ENCODE measurements around the gene IDE. TPM values are rescaled to one million over a fixed set of nuclear protein-coding genes. Genes with fewer than 3 reads are reported as not detected.
"Not testable (repeated sequence)": the region's sequence is repeated elsewhere in the genome, so short reads cannot be mapped to it uniquely, and the experiment has no call there.

IDE gene
- polyA plus RNA-seq = 10 to 100 TPM in 2 of 3 donors, 1 to 10 TPM in 1; 8.3 to 18.2 (median 14.1) TPM

DNA sequence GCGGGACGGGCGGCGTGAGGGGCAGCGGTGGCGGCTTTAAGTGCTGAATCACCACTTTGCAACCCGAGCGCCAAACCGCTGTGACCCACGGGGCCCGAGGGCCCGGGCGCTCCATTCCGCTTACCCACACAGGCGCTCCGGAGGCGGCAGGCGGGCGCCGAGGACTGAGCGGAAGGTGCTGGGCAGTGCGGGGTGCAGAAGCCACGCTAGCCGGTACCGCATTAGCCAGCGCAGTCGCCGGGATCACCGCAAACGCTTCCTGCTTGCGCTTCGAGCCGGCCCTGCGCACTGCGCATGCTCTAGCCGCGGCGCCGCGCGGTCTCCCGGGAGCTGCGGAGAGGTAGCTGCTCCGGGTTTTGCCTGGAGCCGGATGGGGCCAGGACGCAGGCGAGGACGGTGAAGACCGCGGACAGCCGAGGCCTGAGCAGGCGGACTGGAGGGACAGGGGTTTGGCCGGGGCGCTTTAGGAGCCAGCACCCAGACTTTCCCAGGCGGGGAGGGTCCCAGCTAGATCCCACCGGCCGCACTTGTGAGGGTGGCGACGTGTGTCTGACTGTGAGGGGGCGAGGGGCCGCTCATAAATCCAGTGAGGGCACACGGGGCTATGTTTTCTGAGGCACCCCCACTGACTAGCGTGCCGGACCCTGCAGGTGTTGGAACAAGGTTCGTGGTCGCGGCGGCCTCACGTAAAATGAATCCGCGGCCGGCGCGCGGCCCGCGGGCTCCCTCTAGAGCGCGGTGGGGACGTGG is at the start of gene IDE:
IDE (minus strand) TSS at position 296 of the 750 bp plus-strand sequence; CDS start at position 222, 74 bp downstream.
- H3K4me1 Mint-ChIP-seq = peaks cover 27 to 38% of the 10 kb centered on the region in 2 donors
- peak; percentile 83 to 86 (median 86) for DNase-seq
- H3K4me3 Mint-ChIP-seq = peak within 1 kb of the TSS; percentile 88 to 92 (median 91)
- no peaks in the 10 kb centered on the region for H3K9me3 Mint-ChIP-seq
- peaks cover 0 to 6% (median 3%) of the 10 kb centered on the region in 3 donors for H3K36me3 Mint-ChIP-seq
- peaks cover 9 to 15% (median 9%) of the 10 kb centered on the region in 3 donors for H3K27me3 Mint-ChIP-seq (ENCODE audit: low read depth in 3 of 3)
- peak within 1 kb of the TSS; percentile 81 to 93 (median 88) for H3K27ac Mint-ChIP-seq

DNA sequence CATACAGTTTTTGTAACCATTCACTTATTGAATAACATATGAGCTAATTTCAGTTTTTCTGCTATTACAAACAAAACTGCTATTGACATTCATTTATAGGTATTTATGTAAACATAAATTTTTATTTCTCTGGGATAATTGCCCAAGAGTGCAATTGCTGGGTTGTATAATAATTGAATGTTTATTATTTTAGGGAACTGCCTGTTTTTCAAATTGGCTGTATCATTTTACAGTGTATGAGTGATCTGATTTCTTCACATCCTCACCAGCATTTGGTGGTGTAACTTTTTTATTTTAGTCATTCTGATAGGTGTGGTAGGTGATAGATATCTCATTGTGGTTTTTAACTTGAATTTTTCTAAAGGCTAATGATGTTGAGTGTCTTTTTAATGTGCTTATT is 45.5 kb upstream of the IDE start:
- DNase-seq = no peak
- H3K4me3 Mint-ChIP-seq = no peak overlapping the region
- peaks cover 0 to 1% (median 0%) of the 10 kb centered on the region in 3 donors for H3K27me3 Mint-ChIP-seq (ENCODE audit: low read depth in 3 of 3)
- peak overlapping the region in 1 of 6 donors; percentile 85 for H3K27ac Mint-ChIP-seq
- H3K9me3 Mint-ChIP-seq = no peaks in the 10 kb centered on the region
- H3K4me1 Mint-ChIP-seq = peaks cover 2 to 7% of the 10 kb centered on the region in 2 donors
- peaks cover 0 to 11% (median under 1%) of the 10 kb centered on the region in 3 donors for H3K36me3 Mint-ChIP-seq

DNA sequence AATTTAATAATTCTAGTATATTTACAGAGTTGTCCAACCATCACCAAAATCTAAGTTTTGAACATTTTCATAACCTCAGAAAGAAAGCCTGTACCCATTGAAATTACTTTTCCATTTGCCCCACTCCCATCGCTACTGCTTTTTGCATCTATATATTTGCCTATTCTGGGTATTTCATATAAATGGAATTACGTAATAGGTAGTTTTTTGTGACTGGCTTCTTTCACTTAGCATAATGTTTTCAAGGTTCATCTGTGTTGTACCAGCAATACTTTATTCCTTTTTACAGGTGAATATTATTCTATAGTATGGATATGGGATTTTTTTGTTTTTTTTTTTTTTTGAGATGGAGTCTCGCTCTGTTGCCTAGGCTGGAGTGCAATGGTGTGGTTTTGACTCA is 41.6 kb upstream of the IDE start:
- H3K4me3 Mint-ChIP-seq = no peak overlapping the region
- no peaks in the 10 kb centered on the region for H3K9me3 Mint-ChIP-seq
- no peaks in the 10 kb centered on the region for H3K27me3 Mint-ChIP-seq (ENCODE audit: low read depth in 3 of 3)
- H3K36me3 Mint-ChIP-seq = peaks cover 0 to 8% (median 4%) of the 10 kb centered on the region in 3 donors
- no peak for DNase-seq
- peaks cover 2 to 7% of the 10 kb centered on the region in 2 donors for H3K4me1 Mint-ChIP-seq
- H3K27ac Mint-ChIP-seq = peak overlapping the region in 1 of 6 donors; percentile 17

DNA sequence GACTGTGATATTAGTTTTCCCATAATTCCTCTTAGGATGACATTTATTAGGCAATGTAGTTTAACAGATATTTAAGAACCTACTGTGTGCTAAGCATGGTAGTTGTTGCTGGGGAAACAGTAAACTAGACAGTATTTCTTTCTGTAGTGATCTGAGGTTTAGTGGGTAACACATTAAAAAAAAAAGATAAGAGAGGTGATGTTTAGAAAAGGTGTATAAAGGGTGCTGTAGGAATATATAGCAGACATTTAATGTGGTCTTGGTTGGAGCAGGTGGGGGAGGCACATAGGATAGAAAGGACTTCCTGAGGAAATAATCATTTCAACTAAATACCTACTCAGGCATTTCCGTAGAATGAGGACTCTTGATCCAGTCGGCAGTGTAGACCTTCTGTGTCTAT is 30.9 kb upstream of the IDE start:
- Mint-ChIP-seq H3K4me1 (peaks cover 10 to 24% of the 10 kb centered on the region in 2 donors), H3K4me3 (no peak overlapping the region), H3K27ac (peak overlapping the region in 2 of 6 donors; percentile 8 to 75), H3K9me3 (no peaks in the 10 kb centered on the region), H3K27me3 (ENCODE audit: low read depth in 3 of 3) (peaks cover 0 to 2% (median 0%) of the 10 kb centered on the region in 3 donors), H3K36me3 (peaks cover 0 to 8% (median 6%) of the 10 kb centered on the region in 3 donors)
- no peak for DNase-seq

DNA sequence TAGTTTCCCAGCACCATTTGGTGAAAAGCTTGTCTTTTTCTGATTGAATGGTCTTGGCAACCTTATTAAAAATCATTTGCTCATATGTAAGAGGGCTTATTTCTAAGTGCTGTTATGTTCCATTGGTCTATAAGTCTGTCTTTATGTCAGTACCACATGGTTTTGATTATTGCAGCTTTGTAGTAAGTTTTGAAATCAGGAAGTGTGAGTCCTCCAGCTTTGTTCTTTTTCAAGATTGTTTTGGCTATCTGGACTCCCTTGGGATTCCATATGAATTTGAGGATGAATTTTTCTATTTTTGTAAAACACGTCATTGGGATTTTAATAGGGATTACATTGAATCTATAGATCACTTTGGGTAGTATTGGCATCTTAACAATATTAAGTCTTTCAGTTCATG is 24.4 kb upstream of the IDE start:
- H3K9me3 Mint-ChIP-seq = no peaks in the 10 kb centered on the region
- no peaks in the 10 kb centered on the region for H3K36me3 Mint-ChIP-seq
- peaks cover 0 to 2% (median 2%) of the 10 kb centered on the region in 3 donors for H3K27me3 Mint-ChIP-seq (ENCODE audit: low read depth in 3 of 3)
- no peak overlapping the region for H3K4me3 Mint-ChIP-seq
- no peak for DNase-seq
- H3K27ac Mint-ChIP-seq = no peak overlapping the region
- peaks cover 13 to 23% of the 10 kb centered on the region in 2 donors for H3K4me1 Mint-ChIP-seq

DNA sequence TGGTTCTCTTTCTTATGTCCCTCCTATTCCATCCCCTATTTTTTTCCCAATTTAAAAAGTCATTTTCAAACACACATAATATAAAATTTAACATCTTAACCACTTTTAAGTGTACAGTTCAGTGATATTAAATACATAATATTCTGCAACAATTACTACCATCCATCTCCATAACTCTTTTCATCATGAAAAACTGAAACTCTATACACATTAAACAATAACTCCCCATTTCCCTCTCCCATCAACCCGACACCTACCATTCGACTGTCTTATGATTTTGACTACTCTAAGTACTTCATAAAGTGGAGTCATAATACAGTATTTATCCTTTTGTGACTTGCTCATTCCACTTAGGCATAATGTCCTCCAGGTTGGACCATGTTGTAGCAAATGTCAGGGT is 21.6 kb upstream of the IDE start:
- Mint-ChIP-seq H3K9me3 (no peaks in the 10 kb centered on the region), H3K36me3 (no peaks in the 10 kb centered on the region), H3K27ac (no peak overlapping the region), H3K27me3 (ENCODE audit: low read depth in 3 of 3) (peaks cover 3 to 12% (median 9%) of the 10 kb centered on the region in 3 donors), H3K4me1 (peaks cover 31 to 41% of the 10 kb centered on the region in 2 donors), H3K4me3 (peak overlapping the region in 3 of 5 donors; percentile 5 to 22 (median 16))
- DNase-seq = no peak

DNA sequence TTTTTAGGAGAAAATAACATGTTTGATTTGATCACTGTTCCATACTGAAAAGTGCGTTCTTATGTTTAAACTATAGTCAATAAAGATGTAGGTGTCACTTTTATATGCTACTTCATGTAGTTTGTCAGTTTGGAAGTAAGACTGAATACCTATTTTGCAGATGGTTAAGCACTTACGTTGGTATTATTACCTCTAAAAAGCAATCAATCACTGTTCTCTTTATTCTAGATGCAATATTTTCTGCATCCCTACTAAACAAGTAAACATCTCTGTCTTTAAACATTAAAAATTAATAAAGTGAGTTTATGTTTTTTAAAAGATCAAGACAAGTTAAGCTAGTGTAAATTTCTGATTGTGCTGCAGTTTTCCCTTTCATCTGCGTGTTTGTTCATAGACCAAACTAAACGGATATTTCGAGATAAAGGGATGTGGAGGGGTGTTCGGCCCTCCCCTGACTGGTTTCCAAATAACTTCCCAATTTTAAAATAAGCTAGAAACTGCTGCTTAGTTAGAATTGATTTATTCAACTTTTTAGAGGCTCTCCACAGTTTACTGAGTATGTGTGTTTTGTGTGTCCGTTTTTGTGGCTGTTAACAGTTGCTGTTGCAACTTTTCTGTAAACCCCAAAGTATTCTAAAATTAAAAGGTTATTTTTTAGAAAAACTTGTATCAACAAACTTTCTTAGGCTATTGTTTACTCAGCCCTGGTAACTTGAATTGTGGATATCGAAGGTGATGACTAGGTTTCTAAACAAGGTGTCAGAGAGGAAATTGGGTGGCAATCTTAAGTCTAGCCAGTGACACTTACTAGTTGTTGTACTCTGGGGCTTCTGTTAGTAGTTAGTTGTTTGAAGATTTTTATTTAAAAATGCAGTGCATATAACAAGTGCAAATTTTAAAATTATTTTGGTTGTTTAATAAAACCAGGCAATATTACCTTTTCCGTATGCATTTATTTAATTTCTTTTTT is 20.0 kb upstream of the IDE start:
- Mint-ChIP-seq H3K27ac (peak overlapping the region; percentile 64 to 100 (median 81)), H3K27me3 (ENCODE audit: low read depth in 3 of 3) (peaks cover 3 to 12% (median 9%) of the 10 kb centered on the region in 3 donors), H3K4me1 (peaks cover 35 to 46% of the 10 kb centered on the region in 2 donors), H3K9me3 (no peaks in the 10 kb centered on the region), H3K4me3 (peak overlapping the region; percentile 90 to 100 (median 96)), H3K36me3 (no peaks in the 10 kb centered on the region)
- no peak for DNase-seq

DNA sequence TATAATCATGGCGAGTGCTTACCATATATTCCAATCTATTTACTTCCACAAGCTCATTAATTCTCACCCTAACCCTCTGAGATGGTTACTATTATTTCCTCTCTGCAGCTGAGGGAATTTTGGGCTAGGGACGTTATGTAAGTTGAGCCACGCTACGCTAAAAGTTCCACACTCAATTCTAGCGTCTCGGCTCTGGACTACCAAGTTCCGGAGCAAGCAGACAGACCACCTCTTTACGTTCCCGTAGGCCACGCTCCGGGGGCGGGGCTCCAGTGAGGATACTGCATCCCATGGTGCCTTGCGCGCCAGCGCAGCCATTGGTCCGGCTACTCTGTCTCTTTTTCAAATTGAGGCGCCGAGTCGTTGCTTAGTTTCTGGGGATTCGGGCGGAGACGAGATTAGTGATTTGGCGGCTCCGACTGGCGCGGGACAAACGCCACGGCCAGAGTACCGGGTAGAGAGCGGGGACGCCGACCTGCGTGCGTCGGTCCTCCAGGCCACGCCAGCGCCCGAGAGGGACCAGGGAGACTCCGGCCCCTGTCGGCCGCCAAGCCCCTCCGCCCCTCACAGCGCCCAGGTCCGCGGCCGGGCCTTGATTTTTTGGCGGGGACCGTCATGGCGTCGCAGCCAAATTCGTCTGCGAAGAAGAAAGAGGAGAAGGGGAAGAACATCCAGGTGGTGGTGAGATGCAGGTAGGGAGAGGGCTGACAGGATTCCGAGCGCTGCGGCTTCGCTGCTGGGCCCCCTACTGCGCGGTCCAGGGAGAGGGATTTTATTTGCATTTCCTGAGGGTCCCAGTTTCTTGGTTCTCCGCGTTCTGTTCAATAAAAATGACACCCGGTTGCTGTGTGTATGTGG is 19.1 kb upstream of the IDE start, which contains the start of gene KIF11:
KIF11 (plus strand) TSS at position 370 of the 858 bp plus-strand sequence; CDS start at position 616, 246 bp downstream.
- H3K4me1 Mint-ChIP-seq = peaks cover 35 to 46% of the 10 kb centered on the region in 2 donors
- H3K9me3 Mint-ChIP-seq = no peaks in the 10 kb centered on the region
- peak; percentile 93 to 95 (median 94) for DNase-seq
- peak within 1 kb of the TSS; percentile 90 to 100 (median 96) for H3K4me3 Mint-ChIP-seq
- peak within 1 kb of the TSS; percentile 98 to 100 (median 100) for H3K27ac Mint-ChIP-seq
- H3K27me3 Mint-ChIP-seq (ENCODE audit: low read depth in 3 of 3) = peaks cover 3 to 12% (median 9%) of the 10 kb centered on the region in 3 donors
- H3K36me3 Mint-ChIP-seq = no peaks in the 10 kb centered on the region

DNA sequence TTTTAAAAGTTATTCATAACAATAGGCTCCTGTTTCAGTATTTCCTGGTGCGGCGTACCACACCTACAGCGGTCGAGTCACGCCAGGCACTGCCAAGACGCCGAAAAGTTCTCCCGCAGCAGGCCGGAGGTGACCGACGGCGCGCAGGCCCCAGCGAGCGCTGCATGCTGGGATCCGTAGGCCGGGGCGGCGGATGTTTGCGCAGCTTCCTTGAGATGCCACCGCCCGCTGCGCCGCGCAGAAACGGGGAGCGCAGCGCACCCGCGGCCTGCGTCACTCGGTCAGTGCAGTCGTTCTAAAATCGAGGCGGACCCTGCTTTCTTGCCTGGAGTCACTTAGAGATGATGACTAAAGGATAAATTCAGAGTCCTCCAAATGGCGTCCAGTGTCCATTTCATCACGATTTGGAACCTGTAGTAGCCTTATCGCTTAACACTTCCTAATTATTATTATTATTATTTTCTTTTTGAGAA is 17.7 kb upstream of the IDE start:
- H3K9me3 Mint-ChIP-seq = no peaks in the 10 kb centered on the region
- H3K4me3 Mint-ChIP-seq = peak overlapping the region; percentile 90 to 100 (median 96)
- H3K4me1 Mint-ChIP-seq = peaks cover 35 to 46% of the 10 kb centered on the region in 2 donors
- H3K27me3 Mint-ChIP-seq (ENCODE audit: low read depth in 3 of 3) = peaks cover 3 to 12% (median 9%) of the 10 kb centered on the region in 3 donors
- peak overlapping the region; percentile 98 to 100 (median 100) for H3K27ac Mint-ChIP-seq
- DNase-seq = peak; percentile 90 to 92 (median 92)
- no peaks in the 10 kb centered on the region for H3K36me3 Mint-ChIP-seq

DNA sequence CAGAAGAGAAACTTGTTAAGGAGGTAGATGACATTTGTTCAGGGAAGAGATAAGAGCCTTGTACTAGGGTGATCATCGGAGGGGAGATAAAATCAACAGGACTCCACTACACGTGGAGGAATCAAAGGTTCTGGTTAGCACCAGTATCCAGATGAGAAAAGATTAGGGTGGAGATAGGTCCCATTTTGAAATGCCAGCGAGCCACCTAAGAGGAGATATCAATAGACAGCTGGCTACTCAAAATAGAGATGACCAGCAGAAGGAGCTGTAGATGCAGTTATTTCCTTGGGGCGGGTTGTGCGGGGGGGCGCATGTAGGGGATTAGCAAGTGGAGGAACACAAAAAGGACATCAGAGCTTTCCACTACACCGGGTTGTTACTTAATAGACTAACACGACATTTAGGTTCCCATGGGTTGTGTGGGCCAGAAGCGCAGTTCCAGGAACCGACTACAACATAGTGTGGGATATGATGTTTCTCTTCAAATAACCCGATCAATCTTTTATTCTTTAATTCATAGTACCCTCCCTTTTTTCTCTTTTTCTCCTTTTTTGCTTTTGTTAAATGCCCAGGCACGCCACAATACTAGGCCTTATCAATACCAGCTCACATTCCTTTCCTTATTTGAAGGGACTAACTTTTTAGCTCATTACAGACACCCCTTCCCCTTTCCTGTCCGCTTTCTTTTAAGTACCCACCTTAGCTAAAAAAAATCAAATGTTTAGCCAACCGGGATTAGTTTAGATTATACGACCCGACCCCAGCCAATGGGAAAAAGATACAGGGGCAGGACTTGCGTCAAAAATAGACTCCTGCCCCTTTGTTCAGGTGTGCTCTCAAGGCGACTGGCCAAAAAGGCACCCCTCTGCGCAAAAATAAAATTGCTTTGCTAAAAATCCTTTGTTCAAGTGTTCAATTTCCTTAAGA is 17.0 kb upstream of the IDE start:
- Mint-ChIP-seq H3K27ac (peak overlapping the region; percentile 98 to 100 (median 100)), H3K27me3 (ENCODE audit: low read depth in 3 of 3) (peaks cover 3 to 12% (median 9%) of the 10 kb centered on the region in 3 donors), H3K9me3 (no peaks in the 10 kb centered on the region), H3K4me1 (peaks cover 35 to 46% of the 10 kb centered on the region in 2 donors), H3K36me3 (no peaks in the 10 kb centered on the region), H3K4me3 (peak overlapping the region; percentile 90 to 100 (median 96))
- DNase-seq = peak; percentile 19 to 28 (median 19)

DNA sequence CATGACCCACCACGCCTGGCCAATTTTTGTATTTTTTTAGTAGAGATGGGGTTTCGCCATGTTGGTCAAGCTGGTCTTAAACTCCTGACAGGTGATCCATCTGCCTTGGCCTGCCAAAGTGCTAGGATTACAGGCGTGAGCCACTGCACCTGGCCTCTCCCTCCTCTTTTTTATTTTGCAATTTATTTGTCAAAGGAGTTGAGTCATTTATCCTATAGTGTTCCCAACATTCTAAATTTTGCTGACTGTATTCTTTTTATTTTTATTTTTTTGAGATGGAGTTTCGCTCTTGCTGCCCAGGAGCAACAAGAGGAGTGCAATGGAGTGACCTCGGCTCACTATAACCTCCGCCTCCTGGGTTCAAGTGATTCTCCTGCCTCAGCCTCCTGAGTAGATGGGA is 8.5 kb upstream of the IDE start:
- not testable (repeated sequence) for H3K9me3 Mint-ChIP-seq; H3K36me3 Mint-ChIP-seq; H3K27ac Mint-ChIP-seq; DNase-seq; H3K4me3 Mint-ChIP-seq; H3K27me3 Mint-ChIP-seq (ENCODE audit: low read depth in 3 of 3); H3K4me1 Mint-ChIP-seq

DNA sequence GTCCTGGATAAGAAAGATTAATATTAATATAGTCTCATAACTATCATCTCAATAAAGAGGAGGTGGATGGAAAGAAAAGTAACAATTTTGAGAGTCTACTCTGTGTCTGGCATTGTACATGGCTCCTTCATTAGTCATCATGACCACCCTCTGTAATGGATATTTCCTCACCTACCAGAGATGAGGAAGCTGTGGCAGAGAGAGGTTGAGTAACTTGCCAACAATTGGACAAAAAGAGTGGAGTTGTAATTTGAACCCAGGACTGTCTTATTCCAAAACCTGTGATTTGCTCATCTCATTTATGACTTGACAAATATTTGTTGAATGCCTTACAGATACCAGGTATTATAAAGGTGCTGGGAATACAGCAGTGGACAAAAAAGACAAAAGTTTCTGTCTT is 2.1 kb upstream of the IDE start:
- no peak for DNase-seq
- H3K4me3 Mint-ChIP-seq = no peak overlapping the region

More for the DNA sequence above, 2.1 kb upstream of the IDE start:
- H3K27ac Mint-ChIP-seq = no peak overlapping the region
- peaks cover 8 to 15% (median 9%) of the 10 kb centered on the region in 3 donors for H3K27me3 Mint-ChIP-seq (ENCODE audit: low read depth in 3 of 3)
- peaks cover 26 to 29% of the 10 kb centered on the region in 2 donors for H3K4me1 Mint-ChIP-seq
- H3K9me3 Mint-ChIP-seq = no peaks in the 10 kb centered on the region
- H3K36me3 Mint-ChIP-seq = no peaks in the 10 kb centered on the region
